ENCODE data around the gene LEFTY2.
"Not testable (repeated sequence)": the region's sequence is repeated elsewhere in the genome, so short reads cannot be mapped to it uniquely, and the experiment has no call there.

LEFTY2 gene

GRCh38 chr1:225941187-225941941, at the start of gene LEFTY2:
LEFTY2 (minus strand) TSS chr1:225941220; CDS start chr1:225941140, 80 bp downstream.
- no peak for DNase-seq

GRCh38 chr1:225987491-225988316, 46.7 kb upstream of the LEFTY2 start:
- DNase-seq: no peak

DNA sequence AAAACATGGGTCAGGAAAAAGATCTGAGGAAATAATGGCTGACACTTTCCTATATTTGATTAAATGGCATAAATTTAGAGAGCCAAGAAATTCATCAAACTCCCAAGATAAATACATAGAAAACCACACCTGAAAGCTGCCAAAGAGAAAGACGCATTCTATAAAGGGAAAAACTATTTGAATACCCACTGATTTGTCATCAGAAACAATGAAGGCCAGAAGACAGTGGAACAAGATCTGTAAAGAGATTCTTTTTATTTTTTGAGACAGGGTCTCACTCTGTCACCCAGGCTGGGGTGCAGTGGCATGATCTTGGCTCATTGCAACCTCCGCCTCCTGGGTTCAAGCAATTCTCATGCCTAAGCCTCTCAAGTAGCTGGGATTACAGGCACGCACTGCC, 40.7 kb upstream of the LEFTY2 start:
- DNase-seq: no peak

DNA sequence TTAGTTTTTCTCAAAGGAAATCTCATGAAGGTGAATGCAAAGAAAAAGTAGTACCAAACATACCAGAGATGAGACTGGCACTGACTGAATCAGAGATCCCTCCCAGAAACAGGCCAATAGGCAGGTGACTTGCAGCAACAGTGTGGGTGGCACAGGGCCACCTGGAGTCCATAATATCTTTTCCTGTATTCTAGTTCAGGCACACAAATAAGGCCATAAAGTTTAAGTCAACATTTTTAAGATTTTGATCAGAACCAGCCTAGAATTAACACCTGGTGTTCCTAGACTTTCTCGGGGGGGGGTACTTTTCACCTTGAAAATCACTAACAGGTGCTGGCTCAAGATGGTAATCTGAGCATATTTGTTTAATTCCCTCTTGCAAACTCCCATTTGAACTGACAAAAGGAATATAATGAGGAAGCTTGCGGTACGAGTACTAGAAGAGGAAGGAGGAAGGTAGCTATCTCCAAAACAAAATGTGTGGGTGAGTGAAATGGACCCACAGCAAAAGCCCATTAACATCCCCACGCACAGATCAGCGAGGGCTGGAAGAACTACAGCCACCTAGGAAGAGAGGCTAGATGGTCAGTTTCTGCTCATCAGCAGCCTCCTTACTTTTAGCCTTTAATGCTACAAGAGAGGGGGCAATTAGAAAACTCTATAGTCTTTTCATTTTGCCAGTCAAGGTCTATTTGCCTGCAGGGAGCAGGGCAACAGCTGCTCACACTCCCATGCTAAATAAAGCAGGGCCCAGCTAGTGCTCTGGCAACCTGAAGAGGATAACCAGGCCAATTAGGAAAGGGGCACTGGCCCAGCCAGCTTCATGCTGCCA, 39.2 kb upstream of the LEFTY2 start:
- peak; percentile 46 for DNase-seq

DNA sequence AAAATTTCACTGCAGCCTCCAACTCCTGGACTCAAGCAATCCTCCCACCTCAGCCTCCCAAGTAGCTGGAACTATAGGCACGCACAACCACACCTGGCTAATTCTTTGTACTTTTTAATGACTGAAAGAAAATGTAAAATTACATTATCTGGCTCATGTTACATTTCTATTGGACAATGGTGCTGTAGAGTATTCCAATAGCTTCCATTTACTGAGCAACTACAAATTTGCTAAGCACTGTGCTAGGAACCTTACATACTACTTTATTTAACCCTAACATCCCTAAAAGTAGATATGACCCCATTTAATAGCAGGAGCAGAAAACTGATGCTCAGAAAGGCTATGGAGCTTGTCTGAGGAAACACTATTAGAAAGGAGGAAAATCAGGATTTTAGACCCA, 38.4 kb upstream of the LEFTY2 start:
- DNase-seq: no peak

- no peak for DNase-seq
Observed at GRCh38 chr1:225977937-225978748, 37.1 kb upstream of the LEFTY2 start.

- DNase-seq: not testable (repeated sequence)
Observed at GRCh38 chr1:225975146-225975545, 34.1 kb upstream of the LEFTY2 start.

DNA sequence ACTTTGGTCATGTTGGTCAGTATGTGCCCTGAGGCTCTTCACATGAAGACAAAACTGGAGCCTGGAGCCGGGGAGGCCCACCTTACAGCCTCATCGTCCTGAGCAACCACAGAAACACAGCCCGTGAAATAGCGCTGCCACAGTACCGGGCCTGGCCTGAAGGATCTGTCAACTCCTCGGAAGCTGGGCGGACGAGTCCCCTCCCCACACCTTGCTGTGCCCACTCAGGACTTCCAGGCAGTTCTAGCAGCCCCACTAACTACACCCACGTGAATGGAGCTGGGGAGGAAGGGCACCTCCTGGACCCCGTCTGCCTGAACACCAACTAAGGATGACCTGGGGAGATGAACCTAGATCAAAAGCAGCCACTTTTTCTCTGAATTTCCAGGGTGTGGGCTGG, 33.4 kb upstream of the LEFTY2 start:
- no peak for DNase-seq

- DNase-seq: no peak
Observed at GRCh38 chr1:225973158-225973557, 32.1 kb upstream of the LEFTY2 start.

GRCh38 chr1:225972344-225973152, 31.5 kb upstream of the LEFTY2 start:
- DNase-seq: no peak

DNA sequence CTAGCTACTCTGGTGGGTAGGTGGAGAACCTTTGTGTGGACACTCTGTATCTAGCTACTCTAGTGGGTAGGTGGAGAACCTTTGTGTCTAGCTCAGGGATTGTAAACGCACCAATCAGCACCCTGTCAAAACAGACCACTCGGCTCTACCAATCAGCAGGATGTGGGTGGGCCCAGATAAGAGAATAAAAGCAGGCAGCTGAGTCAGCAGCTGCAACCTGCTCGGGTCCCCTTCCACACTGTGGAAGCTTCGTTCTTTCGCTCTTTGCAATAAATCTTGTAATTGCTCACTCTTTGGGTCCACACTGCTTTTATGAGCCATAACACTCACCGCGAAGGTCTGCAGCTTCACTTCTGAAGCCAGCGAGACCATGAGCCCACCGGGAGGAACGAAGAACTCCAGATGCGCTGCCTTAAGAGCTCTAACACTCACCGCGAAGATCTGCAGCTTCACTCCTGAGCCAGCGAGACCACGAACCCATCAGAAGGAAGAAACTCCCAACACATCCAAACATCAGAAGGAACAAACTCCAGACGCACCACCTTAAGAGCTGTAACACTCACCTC, 29.7 kb upstream of the LEFTY2 start:
- DNase-seq: not testable (repeated sequence)

GRCh38 chr1:225969751-225970150, 28.7 kb upstream of the LEFTY2 start:
- DNase-seq: not testable (repeated sequence)

DNA sequence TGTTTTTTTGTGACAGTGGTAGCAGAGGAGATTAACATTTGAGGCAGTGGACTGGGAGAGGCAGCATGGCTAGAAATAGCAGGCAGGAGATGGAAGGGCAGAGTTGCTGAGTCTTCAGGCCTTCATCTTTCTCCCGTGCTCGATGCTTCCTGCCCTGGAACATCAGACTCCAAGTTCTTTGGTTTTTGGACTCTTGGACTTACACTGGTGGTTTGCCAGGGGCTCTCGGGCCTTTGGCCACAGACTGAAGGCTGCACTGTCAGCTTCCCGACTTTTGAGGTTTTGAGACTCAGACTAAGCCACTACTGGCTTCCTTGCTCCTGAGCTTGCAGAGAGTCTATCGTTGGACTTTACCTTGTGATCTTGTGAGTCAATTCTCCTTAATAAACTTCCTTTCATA, 24.2 kb upstream of the LEFTY2 start:
- DNase-seq: no peak

DNA sequence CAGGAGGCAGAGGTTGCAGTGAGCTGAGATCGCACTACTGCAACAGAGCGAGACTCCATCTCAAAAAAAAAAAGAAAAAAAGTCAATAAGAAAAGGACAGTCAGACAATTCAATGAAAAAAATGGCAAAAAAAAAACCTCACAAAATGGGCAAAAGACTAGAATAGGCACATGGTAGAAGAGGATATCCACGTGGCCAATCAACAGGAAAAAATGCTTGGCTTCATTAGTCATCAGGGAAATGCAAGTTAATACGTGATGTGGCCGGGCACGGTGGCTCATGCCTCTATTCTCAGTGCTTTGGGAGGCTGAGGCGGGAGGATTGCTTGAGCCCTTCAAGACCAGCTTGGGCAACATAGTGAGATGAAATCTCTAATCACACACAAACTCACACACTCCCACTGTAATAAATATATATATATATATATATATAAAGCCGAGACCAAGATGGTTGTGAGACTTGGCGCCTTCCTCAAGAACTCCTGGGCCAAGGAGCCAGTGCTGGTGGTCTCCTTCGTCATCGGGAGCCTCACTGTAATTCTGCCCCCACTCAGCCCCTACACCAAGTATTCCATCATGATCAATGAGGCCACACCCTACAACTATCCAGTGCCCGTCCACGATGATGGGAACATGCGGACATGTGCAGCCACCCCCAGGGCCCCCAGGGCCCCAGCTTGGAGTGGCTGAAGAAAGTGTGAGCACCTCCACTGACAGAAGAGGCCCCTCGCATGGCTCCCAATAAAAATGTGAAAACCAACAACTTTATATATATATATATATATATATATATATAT, 22.9 kb upstream of the LEFTY2 start:
- no peak for DNase-seq

DNA sequence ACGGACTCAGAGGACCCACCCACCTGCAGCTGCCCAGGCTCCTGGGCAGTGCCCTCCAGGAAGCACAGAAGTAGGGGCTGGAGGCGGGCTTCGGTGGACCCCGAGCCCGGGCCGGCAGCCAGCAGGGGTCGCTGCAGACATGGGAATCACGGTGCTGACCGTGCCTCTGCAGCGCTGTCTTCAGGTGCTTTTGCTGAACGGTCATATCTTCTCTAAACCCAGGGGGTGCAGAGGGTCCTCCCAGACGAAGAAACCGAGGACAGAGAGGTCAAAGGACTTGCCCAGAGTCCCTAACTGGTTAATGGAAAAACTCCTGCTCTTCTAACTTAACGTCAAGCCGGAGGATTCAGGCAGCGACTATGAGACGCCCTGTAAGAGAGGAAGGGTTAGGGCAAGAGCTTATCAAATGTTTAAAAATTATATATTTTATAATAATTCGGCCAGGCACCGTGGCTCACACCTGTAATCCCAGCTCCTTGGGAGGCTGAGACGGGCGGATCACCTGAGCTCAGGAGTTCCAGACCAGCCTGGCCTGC, 21.5 kb upstream of the LEFTY2 start:
- DNase-seq: no peak

- DNase-seq: no peak
Observed at GRCh38 chr1:225961659-225962439, 20.8 kb upstream of the LEFTY2 start.

- DNase-seq: no peak
Observed at GRCh38 chr1:225958041-225958440, 17.0 kb upstream of the LEFTY2 start.

DNA sequence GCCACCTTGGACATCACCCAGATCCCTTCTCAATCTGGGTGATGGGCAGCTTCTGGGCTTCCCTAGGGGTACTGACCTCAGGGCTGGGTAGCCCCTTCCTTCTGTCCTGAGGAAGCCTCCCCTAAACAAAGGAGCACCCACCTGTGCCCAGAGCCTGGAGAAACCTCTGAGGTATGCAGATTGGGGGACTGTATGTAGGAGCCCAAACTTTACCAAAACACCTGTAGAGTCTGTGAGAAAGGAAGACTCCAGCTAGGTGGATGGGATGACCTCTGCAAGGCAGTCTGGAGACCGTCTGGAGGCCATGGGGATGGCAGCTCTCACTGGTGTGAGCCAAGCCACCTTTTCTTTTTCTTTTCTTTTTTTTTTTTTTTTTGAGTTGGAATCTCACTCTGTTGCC, 13.7 kb upstream of the LEFTY2 start:
- DNase-seq: no peak

DNA sequence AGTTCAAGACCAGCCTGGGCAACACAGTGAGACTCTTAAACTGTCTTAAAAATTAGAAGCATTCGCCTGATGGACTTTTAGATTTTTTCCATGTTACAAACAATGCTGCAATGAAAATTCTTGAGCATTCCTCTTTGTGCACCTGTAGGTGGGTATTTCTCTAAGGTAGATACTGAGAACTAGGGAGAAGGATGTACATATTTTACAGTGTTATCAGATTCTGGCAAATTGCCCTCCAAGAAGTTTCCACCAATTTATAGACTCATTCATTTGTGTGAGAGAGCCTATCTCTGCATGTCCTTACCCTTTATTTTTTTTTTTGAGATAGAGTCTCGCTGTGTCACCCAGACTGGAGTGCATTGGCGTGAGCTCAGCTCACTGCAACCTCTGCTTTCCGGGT, 12.3 kb upstream of the LEFTY2 start:
- DNase-seq: no peak

All from NCI-H1105 (cell line).